ENCODE results near the gene ALX4.

DNA sequence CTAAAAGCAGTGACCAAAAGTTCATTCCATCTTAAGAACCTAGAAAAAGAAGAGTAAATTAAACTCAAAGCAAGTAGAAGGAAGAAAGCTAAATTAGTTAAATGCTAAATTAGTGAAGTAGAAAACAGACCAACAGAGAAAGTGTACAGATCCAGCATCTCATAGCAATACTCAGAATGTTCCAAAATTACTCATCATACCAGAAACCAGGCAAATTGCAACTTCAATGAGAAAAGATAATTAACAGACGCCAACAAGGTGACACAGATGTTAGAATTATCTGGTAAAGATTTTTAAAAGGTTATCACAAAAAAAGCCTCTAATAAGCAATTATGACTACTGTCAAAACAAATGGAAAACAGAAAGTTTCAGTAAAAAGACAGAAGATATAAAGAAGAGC lies 96.8 kb downstream of the ALX4 start:
- TF ChIP-seq POLR2AphosphoS5 (IDR thresholded peaks at IDR 0.05) (no peak), EP300 (IDR thresholded peaks at IDR 0.05) (no peak)
- TF ChIP-seq, protein P1, sequence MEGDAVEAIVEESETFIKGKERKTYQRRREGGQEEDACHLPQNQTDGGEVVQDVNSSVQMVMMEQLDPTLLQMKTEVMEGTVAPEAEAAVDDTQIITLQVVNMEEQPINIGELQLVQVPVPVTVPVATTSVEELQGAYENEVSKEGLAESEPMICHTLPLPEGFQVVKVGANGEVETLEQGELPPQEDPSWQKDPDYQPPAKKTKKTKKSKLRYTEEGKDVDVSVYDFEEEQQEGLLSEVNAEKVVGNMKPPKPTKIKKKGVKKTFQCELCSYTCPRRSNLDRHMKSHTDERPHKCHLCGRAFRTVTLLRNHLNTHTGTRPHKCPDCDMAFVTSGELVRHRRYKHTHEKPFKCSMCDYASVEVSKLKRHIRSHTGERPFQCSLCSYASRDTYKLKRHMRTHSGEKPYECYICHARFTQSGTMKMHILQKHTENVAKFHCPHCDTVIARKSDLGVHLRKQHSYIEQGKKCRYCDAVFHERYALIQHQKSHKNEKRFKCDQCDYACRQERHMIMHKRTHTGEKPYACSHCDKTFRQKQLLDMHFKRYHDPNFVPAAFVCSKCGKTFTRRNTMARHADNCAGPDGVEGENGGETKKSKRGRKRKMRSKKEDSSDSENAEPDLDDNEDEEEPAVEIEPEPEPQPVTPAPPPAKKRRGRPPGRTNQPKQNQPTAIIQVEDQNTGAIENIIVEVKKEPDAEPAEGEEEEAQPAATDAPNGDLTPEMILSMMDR (IDR thresholded peaks at IDR 0.05) = no peak

Measured in suprapubic skin (tissue), 4 donors.